Suppressor macrophage treated with lipopolysaccharide for 1 hour (primary cell): ENCODE data around the gene SMC1B.
"Not testable (repeated sequence)": the region's sequence is repeated elsewhere in the genome, so short reads cannot be mapped to it uniquely, and the experiment has no call there.

ENCODE experiments used
- DNase-seq, 3 donors: peaks; one replicate each; pipeline ENCODE4 v3.0.0-alpha.2; 2020 to 2022

The SMC1B gene

GRCh38 chr22:45418770-45419138, 5.4 kb upstream of the SMC1B start:
- no peak for DNase-seq

- no peak for DNase-seq
Measured at GRCh38 chr22:45418056-45418769, 4.8 kb upstream of the SMC1B start.

GRCh38 chr22:45413013-45413367, 409 bp downstream of the SMC1B start:
- no peak for DNase-seq

GRCh38 chr22:45407793-45408192, 5.6 kb downstream of the SMC1B start:
- no peak for DNase-seq

GRCh38 chr22:45402466-45402985, 10.9 kb downstream of the SMC1B start:
- peak in 1 of 3 donors; percentile 18 for DNase-seq

- no peak for DNase-seq
Measured at GRCh38 chr22:45399712-45400445, 13.5 kb downstream of the SMC1B start.

GRCh38 chr22:45398214-45398613, 15.2 kb downstream of the SMC1B start:
- no peak for DNase-seq

GRCh38 chr22:45397806-45398205, 15.6 kb downstream of the SMC1B start:
- DNase-seq, result peak in 2 of 3 donors; percentile 31 to 35

GRCh38 chr22:45389546-45389945, 23.9 kb downstream of the SMC1B start:
- DNase-seq, result no peak

GRCh38 chr22:45381348-45381747, 32.1 kb downstream of the SMC1B start:
- DNase-seq, result no peak

GRCh38 chr22:45376703-45377102, 36.7 kb downstream of the SMC1B start:
- peak; percentile 56 to 79 (median 77) for DNase-seq

- no peak for DNase-seq
Measured at GRCh38 chr22:45376009-45376408, 37.4 kb downstream of the SMC1B start.

- not testable (repeated sequence) for DNase-seq
Measured at GRCh38 chr22:45373592-45373991, 39.8 kb downstream of the SMC1B start.

- DNase-seq, result no peak
Measured at GRCh38 chr22:45366713-45367112, 46.7 kb downstream of the SMC1B start.

GRCh38 chr22:45359627-45360026, 53.8 kb downstream of the SMC1B start:
- no peak for DNase-seq

- no peak for DNase-seq
Measured at GRCh38 chr22:45358127-45358526, 55.3 kb downstream of the SMC1B start.

- DNase-seq, result no peak
Measured at GRCh38 chr22:45357490-45357889, 55.9 kb downstream of the SMC1B start.

GRCh38 chr22:45353786-45354185, 59.6 kb downstream of the SMC1B start:
- no peak for DNase-seq

- not testable (repeated sequence) for DNase-seq
Measured at GRCh38 chr22:45352757-45353156, 60.6 kb downstream of the SMC1B start.

- DNase-seq, result no peak
Measured at GRCh38 chr22:45351956-45352355, 61.4 kb downstream of the SMC1B start.

GRCh38 chr22:45349916-45350315, 63.5 kb downstream of the SMC1B start:
- DNase-seq, result no peak

GRCh38 chr22:45344334-45344733, 69.1 kb downstream of the SMC1B start:
- DNase-seq, result peak in 2 of 3 donors; percentile 41 to 46

GRCh38 chr22:45343143-45343542, 70.3 kb downstream of the SMC1B start:
- DNase-seq, result no peak

GRCh38 chr22:45341498-45341897, 71.9 kb downstream of the SMC1B start:
- no peak for DNase-seq
